ENCODE data around the gene GP1BA. TPM values are rescaled to one million over a fixed set of nuclear protein-coding genes. Genes with fewer than 3 reads are reported as not detected.

The GP1BA gene
- total and polyA plus RNA-seq, 2 of the 8 experiments (the other 6 are each of a cell fraction or from before 2014, with no cell fraction given) = not detected

GRCh38 chr17:4959261-4959965 is 27.3 kb downstream of the GP1BA start (continued):
- TF ChIP-seq RBBP5 (IDR thresholded peaks at IDR 0.05; ENCODE audit: borderline replicate concordance, low read depth, low read length) (no peak), MAX (IDR thresholded peaks at IDR 0.05) (no peak), KDM5A (IDR thresholded peaks at IDR 0.05; ENCODE audit: low read length) (no peak), RAD21 (IDR thresholded peaks at IDR 0.05 in 1 of 2, conservative IDR thresholded peaks at IDR 0.05 in 1 of 2; ENCODE audit: low read depth in 2 of 2, low read length in 2 of 2) (no peak), CTBP2 (IDR thresholded peaks at IDR 0.05; ENCODE audit: borderline replicate concordance, insufficient read depth, insufficient read length, low read length) (no peak)
